PFSK-1 (cell line): ENCODE data around the gene EXOC6B.

Experiments used
- FOXP2 ChIP-seq: optimal IDR thresholded peaks from 2 replicates; pipeline ENCODE3; 2011; ENCODE audit warnings: borderline replicate concordance, control low read depth, inconsistent platforms; ENCODE audit not compliant: insufficient read depth; ENCODE audit errors: extremely low read length, extremely low read depth
- POLR2AphosphoS5 ChIP-seq: IDR thresholded peaks from 2 replicates; pipeline ENCODE4 v1.6.1; 2012; ENCODE audit warnings: low read depth, mild to moderate bottlenecking, control low read depth, low read length, moderate library complexity
- SIN3A ChIP-seq: IDR thresholded peaks from 2 replicates; pipeline ENCODE4 v1.6.1; 2012; ENCODE audit warnings: mild to moderate bottlenecking, low read length, moderate library complexity, borderline replicate concordance; ENCODE audit not compliant: insufficient read depth
- TAF1 ChIP-seq: IDR thresholded peaks from 2 replicates; pipeline ENCODE4 v1.6.1; 2012; ENCODE audit warnings: low read length, control low read depth, borderline replicate concordance; ENCODE audit not compliant: insufficient read depth
- TF ChIP-seq, protein P1 (sequence below), 2 experiments: IDR thresholded peaks; 2 replicates each; pipeline versions ENCODE4 v1.6.1 to v1.8.0; 2011 to 2012; ENCODE audit warnings: low read depth in 2 of 2, low read length in 2 of 2, control low read depth in 1 of 2, inconsistent platforms in 1 of 2, mild to moderate bottlenecking in 1 of 2, moderate library complexity in 1 of 2; ENCODE audit not compliant: insufficient read depth in 1 of 2

EXOC6B gene

GRCh38 chr2:72138921-72139381 lies 686.9 kb downstream of the EXOC6B start:
- TF ChIP-seq SIN3A (no peak), POLR2AphosphoS5 (no peak), TAF1 (no peak), FOXP2 (no peak)
- TF ChIP-seq, protein P1, sequence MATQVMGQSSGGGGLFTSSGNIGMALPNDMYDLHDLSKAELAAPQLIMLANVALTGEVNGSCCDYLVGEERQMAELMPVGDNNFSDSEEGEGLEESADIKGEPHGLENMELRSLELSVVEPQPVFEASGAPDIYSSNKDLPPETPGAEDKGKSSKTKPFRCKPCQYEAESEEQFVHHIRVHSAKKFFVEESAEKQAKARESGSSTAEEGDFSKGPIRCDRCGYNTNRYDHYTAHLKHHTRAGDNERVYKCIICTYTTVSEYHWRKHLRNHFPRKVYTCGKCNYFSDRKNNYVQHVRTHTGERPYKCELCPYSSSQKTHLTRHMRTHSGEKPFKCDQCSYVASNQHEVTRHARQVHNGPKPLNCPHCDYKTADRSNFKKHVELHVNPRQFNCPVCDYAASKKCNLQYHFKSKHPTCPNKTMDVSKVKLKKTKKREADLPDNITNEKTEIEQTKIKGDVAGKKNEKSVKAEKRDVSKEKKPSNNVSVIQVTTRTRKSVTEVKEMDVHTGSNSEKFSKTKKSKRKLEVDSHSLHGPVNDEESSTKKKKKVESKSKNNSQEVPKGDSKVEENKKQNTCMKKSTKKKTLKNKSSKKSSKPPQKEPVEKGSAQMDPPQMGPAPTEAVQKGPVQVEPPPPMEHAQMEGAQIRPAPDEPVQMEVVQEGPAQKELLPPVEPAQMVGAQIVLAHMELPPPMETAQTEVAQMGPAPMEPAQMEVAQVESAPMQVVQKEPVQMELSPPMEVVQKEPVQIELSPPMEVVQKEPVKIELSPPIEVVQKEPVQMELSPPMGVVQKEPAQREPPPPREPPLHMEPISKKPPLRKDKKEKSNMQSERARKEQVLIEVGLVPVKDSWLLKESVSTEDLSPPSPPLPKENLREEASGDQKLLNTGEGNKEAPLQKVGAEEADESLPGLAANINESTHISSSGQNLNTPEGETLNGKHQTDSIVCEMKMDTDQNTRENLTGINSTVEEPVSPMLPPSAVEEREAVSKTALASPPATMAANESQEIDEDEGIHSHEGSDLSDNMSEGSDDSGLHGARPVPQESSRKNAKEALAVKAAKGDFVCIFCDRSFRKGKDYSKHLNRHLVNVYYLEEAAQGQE (IDR thresholded peaks at IDR 0.05; ENCODE audit: insufficient read depth in 1 of 2, low read depth in 2 of 2, low read length in 2 of 2) = no peak

DNA sequence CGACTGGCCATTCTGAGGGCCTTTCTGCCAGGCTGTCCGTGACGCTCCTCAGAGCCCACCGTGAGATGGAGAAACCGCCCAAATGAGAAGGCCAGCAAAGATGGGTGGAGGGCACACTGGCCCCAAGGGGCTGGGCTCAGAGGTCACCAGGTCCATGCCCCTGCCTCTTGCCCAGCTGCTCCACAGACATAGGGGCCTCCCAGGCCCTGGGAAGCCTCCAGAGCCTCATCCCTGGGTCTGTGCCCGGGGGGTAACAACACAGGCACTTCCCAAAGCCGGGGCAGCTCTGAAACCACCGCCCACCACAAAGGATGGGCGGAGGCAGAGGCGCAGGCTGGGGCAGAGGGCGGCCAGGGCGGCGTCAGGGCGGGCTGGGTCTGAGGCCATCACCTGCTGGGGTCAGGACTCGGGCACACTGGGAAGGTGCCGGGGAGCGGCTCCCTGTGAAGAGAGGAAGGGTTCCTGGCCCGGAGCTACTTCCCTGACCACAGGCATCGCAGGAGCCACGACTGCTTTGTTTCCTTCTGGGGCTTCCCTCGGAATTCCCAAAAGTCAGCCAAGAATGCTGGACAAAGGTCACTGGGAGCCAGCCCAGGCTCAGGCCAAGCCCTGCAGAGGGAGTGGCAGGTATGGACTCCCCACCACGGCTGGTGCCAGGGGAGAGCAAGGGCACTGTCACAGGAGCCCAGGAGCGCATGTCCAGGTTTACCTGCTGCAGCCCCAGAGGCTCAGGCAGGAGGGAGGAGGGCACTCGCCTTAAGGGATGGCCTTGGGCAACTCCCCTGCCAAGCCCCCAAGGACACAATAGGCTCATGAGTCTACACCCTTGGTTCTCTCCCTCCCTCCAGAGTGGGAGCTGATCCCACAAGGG lies 687.6 kb downstream of the EXOC6B start:
- no peak for TF ChIP-seq POLR2AphosphoS5
- TF ChIP-seq, protein P1 (IDR thresholded peaks at IDR 0.05; ENCODE audit: insufficient read depth in 1 of 2, low read depth in 2 of 2, low read length in 2 of 2) = no peak
- TF ChIP-seq FOXP2 = no peak
- no peak for TF ChIP-seq TAF1

- TF ChIP-seq POLR2AphosphoS5 (no peak), SIN3A (no peak), FOXP2 (no peak), TAF1 (no peak)
- TF ChIP-seq, protein P1 (IDR thresholded peaks at IDR 0.05; ENCODE audit: insufficient read depth in 1 of 2, low read depth in 2 of 2, low read length in 2 of 2) = no peak
These were observed 688.3 kb downstream of the EXOC6B start for GRCh38 chr2:72137498-72138010.

DNA sequence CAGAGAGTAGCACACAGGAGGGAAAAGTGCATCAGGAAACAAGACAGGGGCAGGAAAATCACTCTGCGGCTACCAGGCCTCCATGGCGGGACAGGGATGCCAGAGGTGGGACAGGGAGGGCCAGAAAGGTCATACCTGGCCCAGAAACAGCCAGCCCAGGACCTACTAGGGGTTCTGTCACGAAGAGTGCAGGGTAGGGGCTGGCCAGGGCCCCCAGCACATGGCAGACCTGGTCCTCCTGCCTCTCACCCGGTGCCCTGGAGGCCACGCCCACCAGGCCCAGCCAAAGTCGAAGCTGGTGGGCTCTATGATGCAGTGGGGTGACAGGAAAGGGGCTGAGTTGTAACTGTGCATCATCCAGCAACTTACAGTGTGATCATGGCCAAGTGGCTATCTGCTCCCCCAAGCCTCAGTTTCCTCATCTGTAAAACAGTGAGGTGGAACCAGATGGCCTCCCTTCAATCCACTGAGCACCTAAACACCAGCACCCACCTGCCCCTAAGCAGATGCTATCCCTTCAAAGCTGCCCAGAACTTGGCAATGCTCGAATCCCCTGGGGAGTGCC lies 688.8 kb downstream of the EXOC6B start:
- no peak for TF ChIP-seq POLR2AphosphoS5
- no peak for TF ChIP-seq FOXP2
- TF ChIP-seq SIN3A = no peak

DNA sequence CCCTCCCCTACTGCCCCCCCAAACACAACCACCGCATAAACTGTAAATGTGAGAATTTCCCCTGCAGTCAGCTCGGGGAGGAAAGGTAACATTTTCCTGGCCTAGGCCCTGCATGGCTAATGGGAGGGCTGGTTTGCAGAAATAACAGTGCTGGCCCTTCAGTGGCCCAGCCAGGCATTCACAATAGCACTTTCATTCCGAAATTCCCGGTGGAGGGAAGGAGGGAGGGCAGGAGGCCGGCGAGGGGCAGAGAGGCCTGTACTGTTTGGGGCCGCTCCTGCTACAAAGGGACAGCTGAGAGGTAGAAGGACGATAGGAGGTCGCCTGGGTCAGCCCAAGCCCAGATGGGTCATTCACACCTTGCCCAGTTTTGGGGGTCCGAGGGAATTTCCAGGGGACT lies 689.5 kb downstream of the EXOC6B start:
- TF ChIP-seq SIN3A = no peak
- TF ChIP-seq POLR2AphosphoS5 = no peak
- TF ChIP-seq TAF1 = no peak
- TF ChIP-seq, protein P1 (IDR thresholded peaks at IDR 0.05; ENCODE audit: insufficient read depth in 1 of 2, low read depth in 2 of 2, low read length in 2 of 2) = no peak
- TF ChIP-seq FOXP2 = no peak
